ENCODE results near the gene GEMIN7.

GEMIN7 gene

GRCh38 chr19:45133661-45134060 is 54.6 kb downstream of the GEMIN7 start:
- no peak for DNase-seq

GRCh38 chr19:45135176-45135885 is 56.3 kb downstream of the GEMIN7 start:
- DNase-seq: no peak

GRCh38 chr19:45136507-45137178 is 57.6 kb downstream of the GEMIN7 start:
- DNase-seq: no peak

- DNase-seq: no peak
Measured at GRCh38 chr19:45137179-45137761, 58.2 kb downstream of the GEMIN7 start.

DNA sequence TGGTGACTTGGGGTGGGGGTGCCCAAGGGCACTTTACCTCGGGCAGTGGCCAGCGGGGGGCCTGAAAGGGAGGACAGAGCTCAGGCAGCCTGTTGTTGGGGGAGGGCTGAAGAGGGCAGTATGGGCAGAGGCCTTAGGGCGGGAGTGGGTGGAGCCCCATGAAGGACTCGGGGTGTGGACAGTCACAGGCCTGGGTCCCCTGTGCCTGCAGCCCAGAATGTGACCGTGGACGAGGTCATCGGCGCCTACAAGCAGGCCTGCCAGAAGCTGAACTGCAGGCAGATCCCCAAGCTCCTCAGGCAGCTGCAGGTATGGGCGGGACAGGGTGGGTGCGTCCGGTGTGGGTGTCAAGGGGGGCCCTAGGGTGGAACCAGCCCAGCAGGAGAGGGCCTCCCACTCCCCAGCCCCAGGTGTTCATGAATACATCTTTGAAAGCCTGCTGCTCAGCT is 59.3 kb downstream of the GEMIN7 start:
- DNase-seq: no peak

GRCh38 chr19:45139286-45140143 is 60.5 kb downstream of the GEMIN7 start:
- no peak for DNase-seq

DNA sequence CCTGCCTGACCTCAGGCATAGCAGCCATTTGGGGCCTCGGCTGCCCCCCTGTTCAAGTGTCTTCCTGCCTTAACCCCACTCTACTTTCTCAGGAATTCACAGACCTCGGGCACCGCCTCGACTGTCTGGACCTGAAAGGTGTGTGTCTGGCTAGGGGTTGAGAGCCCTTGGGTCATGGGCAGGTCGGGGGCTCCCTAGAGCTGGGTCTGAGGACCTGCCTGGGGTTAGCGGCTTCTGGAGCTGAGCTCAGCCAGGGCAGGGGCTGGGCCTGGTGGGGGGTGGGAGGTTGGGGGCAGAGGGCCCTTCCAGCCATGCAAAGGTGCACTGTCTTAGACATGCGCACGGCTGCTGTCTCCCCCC is 61.1 kb downstream of the GEMIN7 start:
- no peak for DNase-seq

DNA sequence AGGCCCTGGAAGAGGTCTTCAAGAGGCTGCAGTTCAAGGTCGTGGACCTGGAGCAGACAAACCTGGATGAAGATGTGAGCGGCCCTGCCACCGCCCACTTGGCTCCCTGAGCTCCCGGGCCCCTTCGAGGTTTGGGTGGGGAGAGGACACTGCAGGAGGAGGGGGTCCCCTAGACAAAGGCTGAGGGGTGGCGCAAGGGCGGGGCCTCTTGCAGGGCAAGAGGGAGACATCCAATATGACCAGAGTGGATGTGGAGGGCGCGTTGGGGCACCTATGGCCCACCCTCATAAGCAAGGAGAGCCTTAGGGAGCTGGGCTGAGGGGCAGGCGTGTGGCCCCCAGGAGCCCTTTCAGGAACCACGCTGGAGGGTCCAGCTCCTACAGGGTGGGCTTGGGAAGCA is 61.5 kb downstream of the GEMIN7 start:
- no peak for DNase-seq

Measured in NCI-H1694 treated with DMSO at 0.1 percent for 48 hours (cell line).